Measurements from ENCODE around the gene MKKS.

DNA sequence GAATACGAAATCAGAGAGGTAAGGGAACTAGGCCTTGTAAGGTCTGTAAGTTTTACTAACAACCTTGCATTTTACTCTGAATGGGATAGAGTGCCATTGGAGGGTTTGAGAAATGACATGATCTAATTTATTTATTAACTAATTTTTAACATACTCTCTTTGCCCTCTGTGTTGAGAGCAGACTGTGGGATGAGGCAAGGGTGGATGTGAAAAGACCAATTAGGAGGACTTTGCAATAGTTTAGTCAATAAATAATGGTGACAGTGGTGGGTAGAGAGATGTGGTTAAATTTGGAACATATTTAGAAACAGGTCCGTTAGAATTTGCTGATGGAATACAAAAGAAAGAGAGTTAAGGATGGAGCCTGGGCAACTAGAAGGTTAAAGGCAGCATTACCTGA, 60.0 kb downstream of the MKKS start:
- no peak for TF ChIP-seq GABPB1 (CRISPR knock-in tag; IDR thresholded peaks at IDR 0.05)
- no peak for TF ChIP-seq ZBTB21 (CRISPR knock-in tag; IDR thresholded peaks at IDR 0.05; ENCODE audit: borderline replicate concordance)
- no peak for TF ChIP-seq SP1 (CRISPR knock-in tag; conservative IDR thresholded peaks at IDR 0.05)
- TF ChIP-seq, protein P1, sequence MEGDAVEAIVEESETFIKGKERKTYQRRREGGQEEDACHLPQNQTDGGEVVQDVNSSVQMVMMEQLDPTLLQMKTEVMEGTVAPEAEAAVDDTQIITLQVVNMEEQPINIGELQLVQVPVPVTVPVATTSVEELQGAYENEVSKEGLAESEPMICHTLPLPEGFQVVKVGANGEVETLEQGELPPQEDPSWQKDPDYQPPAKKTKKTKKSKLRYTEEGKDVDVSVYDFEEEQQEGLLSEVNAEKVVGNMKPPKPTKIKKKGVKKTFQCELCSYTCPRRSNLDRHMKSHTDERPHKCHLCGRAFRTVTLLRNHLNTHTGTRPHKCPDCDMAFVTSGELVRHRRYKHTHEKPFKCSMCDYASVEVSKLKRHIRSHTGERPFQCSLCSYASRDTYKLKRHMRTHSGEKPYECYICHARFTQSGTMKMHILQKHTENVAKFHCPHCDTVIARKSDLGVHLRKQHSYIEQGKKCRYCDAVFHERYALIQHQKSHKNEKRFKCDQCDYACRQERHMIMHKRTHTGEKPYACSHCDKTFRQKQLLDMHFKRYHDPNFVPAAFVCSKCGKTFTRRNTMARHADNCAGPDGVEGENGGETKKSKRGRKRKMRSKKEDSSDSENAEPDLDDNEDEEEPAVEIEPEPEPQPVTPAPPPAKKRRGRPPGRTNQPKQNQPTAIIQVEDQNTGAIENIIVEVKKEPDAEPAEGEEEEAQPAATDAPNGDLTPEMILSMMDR (IDR thresholded peaks at IDR 0.05): no peak

All from WTC11 (cell line).